Mucosa of descending colon (tissue), 3 donors: Measurements from ENCODE around the gene DOC2B. TPM values are rescaled to one million over a fixed set of nuclear protein-coding genes. Genes with fewer than 3 reads are reported as not detected.
"Not testable (repeated sequence)": the region's sequence is repeated elsewhere in the genome, so short reads cannot be mapped to it uniquely, and the experiment has no call there.

ENCODE experiments used
- ATAC-seq: fragments of 200-7000 bp; cut with Tn5 transposase; one replicate; pipeline ENCODE4 v1.9.1; 2020; ENCODE audit warnings: mild to moderate bottlenecking, moderate library complexity
- DNase-seq, 3 donors: peaks; one replicate each; pipeline ENCODE4 v3.0.0-alpha.2; 2020
- H3K36me3 ChIP-seq: fragments of 200-600 bp; one replicate; pipeline ENCODE4 v1.8.0; 2021; ENCODE audit warnings: low read depth, mild to moderate bottlenecking
- H3K4me1 ChIP-seq: fragments of 200-600 bp; one replicate; pipeline ENCODE4 v1.8.0; 2021; ENCODE audit warnings: low read depth, mild to moderate bottlenecking
- H3K4me3 ChIP-seq: fragments of 200-600 bp; one replicate; pipeline ENCODE4 v1.8.0; 2021; ENCODE audit warnings: mild to moderate bottlenecking
- H3K9me3 ChIP-seq: fragments of 200-600 bp; one replicate; pipeline ENCODE4 v1.8.0; 2021; ENCODE audit warnings: mild to moderate bottlenecking
- CTCF ChIP-seq: fragments of 200-600 bp; IDR thresholded peaks from one replicate; pipeline ENCODE4 v1.8.0; 2022; ENCODE audit warnings: antibody characterized with exemption, mild to moderate bottlenecking
- intact Hi-C, 2 donors: fragments of 100-400 bp; cut with DNase I in 1 of 2; cut with micrococcal nuclease in 1 of 2; formaldehyde crosslinking; loops; one replicate each; pipeline versions ENCODE4 v1.11.0 to v1.11.1; 2022; cut with DNase I, micrococcal nuclease
- total RNA-seq, 3 donors: library from RNA; stranded (reverse); fragmentation: NEBNext Ultra II Directional in 2 of 3; extraction: Animal tissue kit (Norgen Biotek cat#: 25700) in 2 of 3; gene quantifications; one replicate each; pipeline versions ENCODE4 v1.2.1 to v1.2.4, GENCODE V29; 2021 to 2023
- donor health status: DM: no; HTN: no; CAD: no; lungs with moderate emphysema.
- donor health status: DM: no; HTN: no; CAD: no.
- donor health status: DM: no; HTN: yes; CAD: no.

The DOC2B gene
- total RNA-seq, 3 donors from 2014 or later, result 3.2 to 6.7 (median 4.0) TPM

- intact Hi-C loops, result no loop called here
- Histone ChIP-seq H3K36me3 (no peaks in the 10 kb centered on the region), H3K4me3 (no peak overlapping the region), H3K9me3 (no peaks in the 10 kb centered on the region), H3K4me1 (peaks cover 3% of the 10 kb centered on the region)
- DNase-seq (peak in 1 of 3 donors; percentile 49), ATAC-seq (no peak)
- no peak for TF ChIP-seq CTCF
Observed at GRCh38 chr17:213286-214105, 32.0 kb upstream of the DOC2B start.

- no peak for TF ChIP-seq CTCF
- no peaks in the 10 kb centered on the region for H3K4me1 ChIP-seq
- DNase-seq, result no peak
- ATAC-seq, result no peak
- H3K9me3 ChIP-seq, result no peaks in the 10 kb centered on the region
- H3K4me3 ChIP-seq, result no peak overlapping the region
- intact Hi-C loops, result no loop called here
- no peaks in the 10 kb centered on the region for H3K36me3 ChIP-seq
Observed at GRCh38 chr17:210402-210801, 29.0 kb upstream of the DOC2B start.

GRCh38 chr17:208429-208828 lies 27.0 kb upstream of the DOC2B start:
- H3K9me3 ChIP-seq, result no peaks in the 10 kb centered on the region
- H3K4me3 ChIP-seq, result no peak overlapping the region
- H3K4me1 ChIP-seq, result no peaks in the 10 kb centered on the region
- DNase-seq (peak in 2 of 3 donors; percentile 28 to 51), ATAC-seq (peak; percentile 84)
- no peaks in the 10 kb centered on the region for H3K36me3 ChIP-seq
- intact Hi-C loops, result no loop called here
- no peak for TF ChIP-seq CTCF

GRCh38 chr17:207775-208174 lies 26.3 kb upstream of the DOC2B start:
- Histone ChIP-seq H3K36me3 (no peaks in the 10 kb centered on the region), H3K9me3 (no peaks in the 10 kb centered on the region), H3K4me3 (no peak overlapping the region), H3K4me1 (no peaks in the 10 kb centered on the region)
- intact Hi-C loops, result no loop called here
- DNase-seq (no peak), ATAC-seq (no peak)
- TF ChIP-seq CTCF, result no peak

GRCh38 chr17:206941-207560 lies 25.6 kb upstream of the DOC2B start:
- no peak overlapping the region for H3K4me3 ChIP-seq
- ATAC-seq, result no peak
- no peak for TF ChIP-seq CTCF
- no peaks in the 10 kb centered on the region for H3K4me1 ChIP-seq
- no peaks in the 10 kb centered on the region for H3K9me3 ChIP-seq
- intact Hi-C loops, result no loop called here
- no peaks in the 10 kb centered on the region for H3K36me3 ChIP-seq
- DNase-seq, result no peak

- H3K36me3 ChIP-seq, DNase-seq, H3K9me3 ChIP-seq, H3K4me3 ChIP-seq, intact Hi-C loops, H3K4me1 ChIP-seq, ATAC-seq: not testable (repeated sequence)
Observed at GRCh38 chr17:206484-206883, 25.0 kb upstream of the DOC2B start.
